Transverse colon (tissue), 4 donors: ENCODE results near the gene NR2F1-AS1. TPM values are rescaled to one million over a fixed set of nuclear protein-coding genes. Genes with fewer than 3 reads are reported as not detected.

Source experiments
- DNase-seq: peaks from one replicate; pipeline ENCODE4 v3.0.0-alpha.2; 2019
- H3K27ac ChIP-seq, 4 donors: fragments of 200-600 bp; sonication (generic); 2 replicates each; pipeline ENCODE4 v1.5.1; 2016 to 2018; ENCODE audit warnings: inconsistent platforms in 4 of 4
- H3K27me3 ChIP-seq: fragments of 200-600 bp; sonication (generic); 2 replicates; pipeline ENCODE4 v1.5.1; 2017; ENCODE audit warnings: inconsistent platforms
- H3K36me3 ChIP-seq, 4 donors: fragments of 200-600 bp; sonication (generic); 2 replicates each; pipeline ENCODE4 v1.5.1; 2017 to 2019; ENCODE audit warnings: inconsistent platforms in 4 of 4
- H3K4me1 ChIP-seq, 4 donors: fragments of 200-600 bp; sonication (generic); 2 replicates each; pipeline ENCODE4 v1.5.1; 2017 to 2020; ENCODE audit warnings: inconsistent platforms in 4 of 4
- H3K4me3 ChIP-seq, 4 donors: fragments of 200-600 bp; sonication (generic); 1 replicate in 1 of 4; 2 replicates in 3 of 4; pipeline versions ENCODE4 v1.5.1 to v1.6.1; 2017 to 2019; ENCODE audit warnings: inconsistent platforms in 4 of 4
- H3K9me3 ChIP-seq, 2 donors: fragments of 200-600 bp; sonication (generic); 2 replicates each; pipeline ENCODE4 v1.5.1; 2017 to 2019; ENCODE audit warnings: inconsistent platforms in 2 of 2
- EP300 ChIP-seq: sonication (generic); formaldehyde crosslinking; IDR thresholded peaks from one replicate; pipeline ENCODE4 v1.6.1; 2017; ENCODE audit warnings: antibody characterized with exemption, low read depth
- POLR2A ChIP-seq: fragments of 450-650 bp; IDR thresholded peaks from one replicate; pipeline ENCODE4 v1.6.1; 2016; ENCODE audit warnings: antibody characterized with exemption, mild to moderate bottlenecking, moderate library complexity
- POLR2AphosphoS5 ChIP-seq, 3 donors: sonication (generic); formaldehyde crosslinking; IDR thresholded peaks; one replicate each; pipeline ENCODE4 v1.6.1; 2016; ENCODE audit warnings: antibody characterized with exemption in 3 of 3
- WGBS, 2 donors: methylation state at CpG; one replicate each; pipeline ENCODE4 v1.1.5; 2018; ENCODE audit warnings: low coverage in 1 of 2; 5-methylcytosine and 5-hydroxymethylcytosine counted together
- in situ Hi-C, 4 donors: fragments of 200-750 bp; cut with MboI; loops; one replicate each; pipeline versions ENCODE4 v1.15.0 to v1.15.1; 2017; ENCODE audit warnings: low sequenced_read_pairs in 3 of 4, low pct_ligation_motif_present in 1 of 4, low pct_unique_long_range_greater_than_20kb in 1 of 4
- intact Hi-C: fragments of 100-400 bp; cut with DNase I; formaldehyde crosslinking; loops from one replicate; pipeline ENCODE4 v1.15.1; 2023; ENCODE audit warnings: low total_unique reads
- total RNA-seq, 4 donors: library from RNA; depleted of rRNA; stranded (reverse); fragments of >200 nt; gene quantifications; one replicate each; pipeline ENCODE4 v1.1.0, GENCODE V29; 2016
- TF ChIP-seq, protein P1 (sequence below), 5 experiments: fragments of 200-600 bp in 3 of 5; fragments of 450-650 bp in 2 of 5; sonication (generic) in 3 of 5; IDR thresholded peaks; 1 replicate in 2 of 5; 2 replicates in 3 of 5; pipeline ENCODE4 v1.5.1; 2016 to 2017; ENCODE audit warnings: antibody characterized with exemption in 5 of 5, inconsistent platforms in 3 of 5, mild to moderate bottlenecking in 2 of 5, moderate library complexity in 1 of 5

Gene NR2F1-AS1
- total RNA-seq, 4 donors from 2014 or later = 1.2 to 3.7 (median 2.2) TPM

DNA sequence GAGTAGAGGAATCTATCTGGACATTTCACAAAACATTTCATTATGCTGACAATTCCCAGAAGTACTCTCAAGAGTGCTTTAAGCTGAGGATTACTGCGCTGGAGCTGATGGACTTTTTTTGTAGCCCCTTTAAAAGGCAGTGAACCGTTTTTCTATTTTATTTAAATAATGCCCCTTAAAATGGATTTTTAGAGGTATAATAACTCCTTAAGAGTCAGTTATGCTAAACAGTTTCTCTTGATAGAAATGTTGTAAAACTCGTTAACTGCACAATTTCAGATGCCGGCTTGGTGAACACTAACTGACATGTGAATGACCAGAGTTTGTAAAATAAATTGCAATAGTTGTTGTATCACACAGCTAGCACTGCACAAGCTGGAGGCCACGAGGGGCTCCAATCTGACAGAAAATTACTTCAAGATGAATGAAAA, 174.0 kb downstream of the NR2F1-AS1 start:
- DNase-seq = no peak
- Histone ChIP-seq H3K9me3 (no peaks in the 10 kb centered on the region), H3K27ac (no peak overlapping the region), H3K4me3 (no peak overlapping the region), H3K4me1 (no peaks in the 10 kb centered on the region), H3K36me3 (no peaks in the 10 kb centered on the region), H3K27me3 (no peaks in the 10 kb centered on the region)
- intact Hi-C loops (no loop called here), in situ Hi-C loops (no loop called here)
- TF ChIP-seq, protein P1, sequence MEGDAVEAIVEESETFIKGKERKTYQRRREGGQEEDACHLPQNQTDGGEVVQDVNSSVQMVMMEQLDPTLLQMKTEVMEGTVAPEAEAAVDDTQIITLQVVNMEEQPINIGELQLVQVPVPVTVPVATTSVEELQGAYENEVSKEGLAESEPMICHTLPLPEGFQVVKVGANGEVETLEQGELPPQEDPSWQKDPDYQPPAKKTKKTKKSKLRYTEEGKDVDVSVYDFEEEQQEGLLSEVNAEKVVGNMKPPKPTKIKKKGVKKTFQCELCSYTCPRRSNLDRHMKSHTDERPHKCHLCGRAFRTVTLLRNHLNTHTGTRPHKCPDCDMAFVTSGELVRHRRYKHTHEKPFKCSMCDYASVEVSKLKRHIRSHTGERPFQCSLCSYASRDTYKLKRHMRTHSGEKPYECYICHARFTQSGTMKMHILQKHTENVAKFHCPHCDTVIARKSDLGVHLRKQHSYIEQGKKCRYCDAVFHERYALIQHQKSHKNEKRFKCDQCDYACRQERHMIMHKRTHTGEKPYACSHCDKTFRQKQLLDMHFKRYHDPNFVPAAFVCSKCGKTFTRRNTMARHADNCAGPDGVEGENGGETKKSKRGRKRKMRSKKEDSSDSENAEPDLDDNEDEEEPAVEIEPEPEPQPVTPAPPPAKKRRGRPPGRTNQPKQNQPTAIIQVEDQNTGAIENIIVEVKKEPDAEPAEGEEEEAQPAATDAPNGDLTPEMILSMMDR (IDR thresholded peaks at IDR 0.05) = no peak
- TF ChIP-seq POLR2AphosphoS5 (IDR thresholded peaks at IDR 0.05) = no peak
- no peak for TF ChIP-seq POLR2A
- TF ChIP-seq EP300 = no peak
- 65 to 66% methylated on average over 5 of the region's 5 CpGs for WGBS, 2 donors

DNA sequence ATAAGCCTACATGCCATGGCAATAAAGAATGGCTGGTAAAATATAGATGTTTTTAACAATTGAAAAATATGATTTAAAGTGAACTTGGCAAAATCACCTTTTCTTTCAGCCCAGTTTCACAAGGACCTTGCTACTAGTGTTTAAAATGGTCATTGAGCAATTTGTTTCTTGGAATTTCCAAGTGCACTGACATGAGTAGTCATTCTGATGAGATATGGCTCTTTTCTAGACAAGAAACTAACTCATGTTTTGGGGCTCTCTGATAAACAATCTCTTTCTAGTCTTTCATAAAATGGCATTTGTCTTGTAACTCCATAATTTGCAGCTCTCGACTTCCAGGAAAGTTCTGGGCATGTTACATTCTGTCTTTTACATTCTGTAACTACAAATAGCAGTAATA, 176.8 kb downstream of the NR2F1-AS1 start:
- Histone ChIP-seq H3K27me3 (no peaks in the 10 kb centered on the region), H3K4me3 (no peak overlapping the region), H3K4me1 (no peaks in the 10 kb centered on the region), H3K27ac (no peak overlapping the region), H3K36me3 (no peaks in the 10 kb centered on the region), H3K9me3 (no peaks in the 10 kb centered on the region)
- in situ Hi-C loops (no loop called here), intact Hi-C loops (no loop called here)
- 48 to 88% methylated on average over 1 of the region's 1 CpG for WGBS, 2 donors
- no peak for DNase-seq
- TF ChIP-seq POLR2AphosphoS5 (IDR thresholded peaks at IDR 0.05) (no peak), POLR2A (no peak), EP300 (no peak)
- TF ChIP-seq, protein P1 (IDR thresholded peaks at IDR 0.05) = no peak

DNA sequence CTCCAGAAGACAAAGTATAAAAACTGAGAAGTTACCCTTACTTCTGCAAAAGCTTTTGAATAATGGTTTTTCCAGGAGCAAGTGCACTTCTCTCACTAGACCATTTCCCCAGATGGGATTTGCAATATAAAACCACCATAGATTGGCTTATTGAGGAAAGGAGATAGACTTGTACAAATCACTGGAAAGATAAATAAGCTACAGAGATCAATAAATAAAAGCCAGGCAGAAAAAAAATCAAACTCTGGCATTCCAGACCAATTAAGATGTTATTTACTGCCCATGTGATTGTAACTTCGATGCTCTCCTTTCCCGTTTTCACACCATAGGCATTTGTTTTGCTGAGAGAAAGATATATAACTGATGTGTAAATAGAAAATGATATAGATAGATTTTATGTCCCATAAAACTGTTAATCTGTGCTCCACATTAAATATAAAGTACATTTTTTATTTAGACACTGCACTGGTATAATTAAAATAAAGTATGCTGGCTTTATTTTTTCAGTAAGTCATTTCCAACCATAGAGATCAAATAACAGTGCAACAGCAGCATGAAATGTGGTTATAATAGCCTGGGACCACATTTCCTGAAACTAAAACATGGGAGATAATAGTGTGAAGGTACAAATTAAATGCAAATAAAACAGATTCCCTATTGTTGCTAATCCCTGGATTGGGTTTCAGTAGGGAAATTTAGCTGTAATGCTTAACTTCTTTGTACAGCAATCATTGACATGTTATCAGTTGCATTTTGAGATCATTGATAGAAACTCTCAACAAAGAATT, 177.7 kb downstream of the NR2F1-AS1 start:
- no peak for DNase-seq
- Histone ChIP-seq H3K4me1 (no peaks in the 10 kb centered on the region), H3K9me3 (no peaks in the 10 kb centered on the region), H3K27me3 (no peaks in the 10 kb centered on the region), H3K36me3 (no peaks in the 10 kb centered on the region), H3K27ac (no peak overlapping the region), H3K4me3 (no peak overlapping the region)
- intact Hi-C loops = no loop called here
- WGBS, 2 donors = 61 to 64% methylated on average over 2 of the region's 2 CpGs
- TF ChIP-seq, protein P1 (IDR thresholded peaks at IDR 0.05) = no peak
- in situ Hi-C loops = no loop called here

DNA sequence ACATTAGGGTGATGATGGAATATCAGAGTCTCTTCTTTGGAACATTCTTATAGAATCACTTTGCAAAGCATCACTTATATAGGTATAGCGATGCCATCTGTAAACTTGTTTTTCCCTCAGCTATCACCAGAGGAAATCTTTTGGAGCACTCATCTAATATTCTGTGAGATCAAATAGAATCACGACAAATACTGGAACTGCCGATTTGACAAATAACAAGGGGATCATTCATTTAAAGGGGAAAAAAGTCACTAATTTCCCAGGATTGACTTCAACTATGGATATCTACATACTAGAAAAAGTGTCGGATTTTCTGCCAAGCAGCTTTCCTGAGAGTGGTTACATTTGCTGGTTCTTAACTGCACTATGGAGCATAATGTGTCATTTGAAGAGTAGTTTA, 178.6 kb downstream of the NR2F1-AS1 start:
- Histone ChIP-seq H3K9me3 (no peaks in the 10 kb centered on the region), H3K4me3 (no peak overlapping the region), H3K27ac (no peak overlapping the region), H3K36me3 (no peaks in the 10 kb centered on the region), H3K4me1 (no peaks in the 10 kb centered on the region), H3K27me3 (no peaks in the 10 kb centered on the region)
- in situ Hi-C loops = no loop called here
- no peak for DNase-seq
- intact Hi-C loops = no loop called here
- 81 to 83% methylated on average over 4 of the region's 4 CpGs for WGBS, 2 donors
- TF ChIP-seq EP300 (no peak), POLR2AphosphoS5 (IDR thresholded peaks at IDR 0.05) (no peak), POLR2A (no peak)
- TF ChIP-seq, protein P1 (IDR thresholded peaks at IDR 0.05) = no peak
